Activated CD8-positive, alpha-beta memory T cell treated with anti-CD3 and anti-CD28 coated beads for 1 hour (primary cell): Measurements from ENCODE around the gene SMPD1.

ENCODE experiments used
- DNase-seq, 2 donors: peaks; one replicate each; pipeline ENCODE4 v3.0.0-alpha.2; 2020; ENCODE audit warnings: low read depth in 1 of 2; ENCODE audit errors: extremely low read depth in 1 of 2

Gene SMPD1

GRCh38 chr11:6410695-6411430, 20.6 kb downstream of the SMPD1 start:
- DNase-seq, result no peak

DNA sequence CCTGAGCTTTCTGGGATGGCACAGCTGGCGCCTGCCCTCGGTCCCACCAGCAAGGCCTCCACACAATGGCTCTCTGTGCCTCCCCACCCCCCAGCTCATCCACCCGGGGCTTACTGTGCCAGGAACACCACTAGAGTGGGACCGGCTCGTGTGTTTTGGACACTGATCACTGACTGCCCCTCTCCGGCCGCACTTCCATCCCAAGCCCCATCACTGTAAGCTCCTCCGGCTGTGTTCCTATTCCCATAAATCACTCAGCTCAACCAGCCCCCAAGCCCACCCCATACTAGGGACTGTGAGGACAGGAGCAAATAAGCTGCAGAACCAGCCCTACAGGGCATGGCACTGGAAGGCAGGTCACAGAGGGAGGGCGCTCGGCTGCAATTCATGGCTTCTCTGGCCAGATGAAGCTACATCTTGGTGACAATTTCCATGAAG, 21.3 kb downstream of the SMPD1 start:
- no peak for DNase-seq

DNA sequence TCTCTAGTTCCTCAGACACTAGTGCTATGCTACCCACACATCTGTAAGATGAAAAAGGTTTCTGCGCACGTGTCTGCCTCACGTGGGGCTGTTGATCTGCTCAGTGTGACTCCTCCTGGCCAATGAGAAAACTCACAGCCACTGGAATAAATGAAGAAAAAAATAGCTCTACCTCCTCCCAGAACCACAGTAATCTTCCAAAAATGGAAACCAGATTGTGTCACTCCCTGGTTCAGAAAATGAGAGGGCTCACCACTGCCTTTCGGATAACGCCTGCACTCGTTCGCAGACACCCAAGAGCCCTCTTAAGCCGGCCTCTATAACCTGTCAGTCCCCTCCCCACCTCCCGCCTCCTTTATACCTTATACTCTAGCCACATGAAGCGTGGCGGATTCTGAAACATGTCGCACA, 23.5 kb downstream of the SMPD1 start:
- DNase-seq, result no peak

DNA sequence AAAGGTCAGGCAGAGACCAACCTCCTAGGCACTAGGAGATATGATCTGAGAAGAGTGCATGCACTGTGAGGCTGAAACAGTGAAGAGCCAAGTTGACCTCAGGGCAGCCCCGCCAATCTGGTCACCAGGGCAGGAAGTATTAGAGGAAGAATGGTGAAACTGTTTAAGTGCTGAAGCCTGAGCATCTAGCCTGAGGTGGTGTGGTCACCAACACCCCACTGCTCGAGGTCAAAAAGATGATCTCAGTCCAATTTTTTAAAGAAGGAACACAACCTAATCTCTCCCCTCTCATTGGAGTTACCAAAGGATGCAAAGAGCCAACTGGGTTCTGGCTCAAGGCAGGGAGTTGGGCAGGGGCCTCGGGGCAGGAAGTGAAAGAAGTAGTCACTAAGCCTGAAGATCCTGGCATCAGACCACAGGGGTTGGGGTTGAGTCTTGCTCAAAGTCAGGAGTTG, 24.6 kb downstream of the SMPD1 start:
- DNase-seq, result no peak

DNA sequence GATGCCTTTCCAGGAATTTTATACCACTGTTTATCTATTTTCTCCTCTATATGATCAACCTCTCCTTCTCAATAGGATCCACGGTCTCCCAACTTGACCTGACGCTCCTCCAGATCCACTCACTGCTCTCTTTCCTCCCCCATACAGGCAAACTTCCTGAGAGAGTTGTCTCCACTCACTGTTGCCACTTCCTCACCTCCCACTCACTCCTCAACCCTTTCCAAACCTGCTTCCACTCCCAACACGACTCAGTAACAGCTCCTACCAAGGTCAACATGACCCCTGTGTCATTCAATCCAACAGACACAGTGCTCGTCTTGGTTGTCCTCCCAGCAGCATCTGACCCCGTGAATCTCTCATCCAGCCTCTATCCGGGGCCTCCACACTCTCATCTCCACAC, 25.5 kb downstream of the SMPD1 start:
- no peak for DNase-seq

DNA sequence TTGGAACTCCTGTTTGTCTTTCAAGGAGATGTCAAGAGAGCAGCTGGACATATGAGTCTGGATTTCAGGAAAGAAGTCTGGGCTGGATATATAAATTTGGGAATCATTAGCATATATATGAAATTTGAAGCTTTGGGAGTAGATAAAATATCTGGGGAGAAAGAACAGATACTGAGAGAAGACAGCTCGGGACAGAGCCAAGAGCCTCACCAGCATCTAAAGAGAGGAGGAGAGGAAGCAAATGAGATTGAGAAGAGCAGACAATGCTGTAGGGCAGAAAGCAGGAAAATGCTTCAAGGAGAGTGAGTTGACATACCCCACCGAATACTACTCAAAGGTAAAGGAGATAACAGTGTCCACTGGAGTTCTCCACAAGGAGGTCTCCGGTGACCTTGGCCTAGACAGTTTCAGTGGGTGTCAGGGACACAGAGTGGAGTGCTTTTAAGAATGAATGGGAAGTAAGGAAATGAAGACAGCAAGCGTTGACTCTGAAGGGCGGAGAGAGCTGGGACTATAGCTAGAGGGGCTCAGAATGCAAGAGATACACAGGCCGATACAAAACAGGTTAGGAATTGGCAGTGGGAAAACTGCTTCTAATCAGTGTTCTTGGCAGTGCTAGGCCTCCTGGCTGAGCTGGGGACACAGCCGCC, 27.8 kb downstream of the SMPD1 start:
- DNase-seq, result no peak

GRCh38 chr11:6418557-6419008, 28.3 kb downstream of the SMPD1 start:
- DNase-seq, result no peak

- DNase-seq, result peak; percentile 16 to 64
Measured at GRCh38 chr11:6419009-6419631, 28.8 kb downstream of the SMPD1 start, which contains the start of gene APBB1. Gene APBB1, minus strand, starts transcription at chr11:6419094. Its CDS starts 7,747 bp downstream, at chr11:6411347.

DNA sequence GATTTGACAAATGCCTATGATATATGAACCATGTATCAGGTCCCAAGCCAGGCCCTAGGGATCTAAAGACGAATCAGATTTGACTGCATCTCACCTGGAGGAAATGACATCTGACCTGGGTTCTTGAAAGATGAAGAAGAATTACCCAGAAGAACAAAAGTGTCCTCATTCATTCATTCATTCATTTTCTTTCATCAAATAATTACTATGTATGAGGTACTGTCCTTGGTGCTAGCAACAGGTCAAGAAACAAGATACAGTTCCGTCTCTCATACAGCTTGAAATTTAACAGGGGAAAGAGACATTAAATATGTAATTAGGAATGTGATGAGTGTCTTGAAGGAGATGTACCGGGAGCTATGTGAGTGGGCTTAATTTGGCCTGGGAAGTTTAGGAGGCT, 30.4 kb downstream of the SMPD1 start:
- no peak for DNase-seq

GRCh38 chr11:6427516-6427915, 37.2 kb downstream of the SMPD1 start:
- DNase-seq, result no peak

DNA sequence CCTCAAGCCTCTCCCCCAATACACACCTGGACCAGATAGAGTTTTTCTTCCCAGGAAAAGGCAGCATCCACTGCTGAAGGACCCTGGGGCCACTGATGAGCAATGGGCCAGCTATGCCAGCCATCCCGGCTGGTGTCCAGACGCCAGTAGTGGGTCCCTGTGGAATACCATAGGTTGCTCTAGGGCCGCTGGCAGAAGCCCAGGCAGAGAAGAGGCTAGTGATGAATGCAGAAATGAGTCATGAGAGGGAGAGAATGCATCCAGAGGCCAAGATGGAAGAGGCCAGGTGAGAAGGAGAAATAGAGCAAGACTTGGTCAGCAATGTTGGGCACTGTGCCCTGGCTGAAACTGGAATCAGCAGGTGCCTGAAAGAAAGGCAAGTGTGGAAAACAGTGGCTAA, 41.6 kb downstream of the SMPD1 start:
- no peak for DNase-seq

DNA sequence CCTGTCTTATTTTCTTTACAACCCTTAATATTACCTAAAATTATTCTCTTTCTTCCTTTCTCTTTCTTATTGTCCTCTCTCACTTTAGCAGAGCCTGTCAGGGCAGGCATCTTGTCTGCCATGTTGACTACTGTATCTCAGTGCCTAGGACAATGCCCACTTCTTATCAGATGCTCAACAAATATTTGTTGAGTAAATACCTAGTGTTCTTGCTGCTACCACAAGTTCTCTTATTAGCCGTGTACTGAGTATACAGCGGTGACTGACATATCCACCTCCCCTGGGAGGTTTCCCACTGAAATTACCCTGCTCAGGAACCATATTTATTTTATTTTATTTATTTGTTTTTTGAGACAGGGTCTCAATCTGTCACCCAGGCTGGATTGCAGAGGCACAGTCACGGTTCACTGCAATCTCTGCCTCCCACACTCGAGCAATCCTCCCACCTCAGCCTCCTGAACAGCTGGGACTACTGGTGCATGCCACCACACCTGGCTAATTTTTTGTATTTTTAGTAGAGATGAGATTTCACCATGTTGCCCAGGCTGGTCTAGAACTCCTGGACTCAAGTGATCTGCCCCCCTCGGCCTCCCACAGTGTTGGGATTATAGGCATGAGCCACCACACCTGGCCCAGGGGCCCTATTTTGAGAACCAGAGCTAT, 43.9 kb downstream of the SMPD1 start:
- no peak for DNase-seq

DNA sequence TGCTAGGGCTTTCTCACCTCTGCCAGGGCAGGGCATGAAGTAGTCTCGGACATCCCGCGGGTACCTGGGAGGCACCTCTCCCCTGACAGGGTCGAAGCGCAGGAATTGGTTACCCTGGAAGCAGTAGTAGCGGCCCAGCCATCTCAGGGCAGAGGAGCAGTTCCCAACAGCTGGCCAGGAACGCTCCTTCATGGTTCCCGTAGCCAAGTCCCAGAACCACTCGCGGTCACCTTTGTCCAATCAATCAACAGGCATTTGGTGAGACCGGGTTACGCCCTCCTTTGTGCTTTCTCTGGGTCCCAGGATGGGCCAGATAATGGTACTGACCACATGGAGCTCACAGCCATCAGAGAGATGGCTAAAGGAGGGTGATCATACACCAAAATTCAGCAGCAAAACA, 47.1 kb downstream of the SMPD1 start:
- no peak for DNase-seq

- DNase-seq, result no peak
Measured at GRCh38 chr11:6437993-6438392, 47.7 kb downstream of the SMPD1 start.

DNA sequence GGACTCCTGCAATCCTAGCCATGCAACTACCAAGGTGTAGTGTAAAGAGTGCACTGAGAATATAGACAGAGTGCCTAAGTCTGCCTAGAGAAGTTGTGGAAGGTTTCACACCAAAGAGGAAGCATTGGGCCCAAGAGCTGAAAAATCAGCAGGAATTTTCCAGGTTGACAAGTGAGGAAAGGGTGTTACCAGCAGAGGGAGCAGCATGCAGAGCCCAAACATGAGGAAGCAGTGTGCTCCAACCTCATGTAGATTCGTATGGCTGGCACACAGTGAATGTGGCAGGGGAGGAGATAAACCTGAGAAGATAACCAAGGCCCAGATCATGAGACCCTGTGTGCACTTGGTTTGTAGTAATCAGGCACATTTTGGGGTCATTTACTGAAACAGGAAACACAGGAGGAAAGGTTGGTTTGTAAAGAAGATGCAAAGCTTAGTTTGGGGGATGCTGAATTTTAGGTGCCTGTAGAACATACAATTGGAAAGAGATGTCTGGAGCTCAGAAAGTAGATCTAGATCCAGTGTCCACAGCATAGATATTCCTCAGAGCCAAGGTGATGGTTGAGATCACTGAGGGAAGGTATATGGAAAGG, 48.8 kb downstream of the SMPD1 start:
- no peak for DNase-seq

- no peak for DNase-seq
Measured at GRCh38 chr11:6440906-6441358, 50.7 kb downstream of the SMPD1 start, which contains the start of gene HPX. Gene HPX, minus strand, starts transcription at chr11:6440987. Its CDS starts 24 bp downstream, at chr11:6440963.

- no peak for DNase-seq
Measured at GRCh38 chr11:6442441-6442840, 52.2 kb downstream of the SMPD1 start.

DNA sequence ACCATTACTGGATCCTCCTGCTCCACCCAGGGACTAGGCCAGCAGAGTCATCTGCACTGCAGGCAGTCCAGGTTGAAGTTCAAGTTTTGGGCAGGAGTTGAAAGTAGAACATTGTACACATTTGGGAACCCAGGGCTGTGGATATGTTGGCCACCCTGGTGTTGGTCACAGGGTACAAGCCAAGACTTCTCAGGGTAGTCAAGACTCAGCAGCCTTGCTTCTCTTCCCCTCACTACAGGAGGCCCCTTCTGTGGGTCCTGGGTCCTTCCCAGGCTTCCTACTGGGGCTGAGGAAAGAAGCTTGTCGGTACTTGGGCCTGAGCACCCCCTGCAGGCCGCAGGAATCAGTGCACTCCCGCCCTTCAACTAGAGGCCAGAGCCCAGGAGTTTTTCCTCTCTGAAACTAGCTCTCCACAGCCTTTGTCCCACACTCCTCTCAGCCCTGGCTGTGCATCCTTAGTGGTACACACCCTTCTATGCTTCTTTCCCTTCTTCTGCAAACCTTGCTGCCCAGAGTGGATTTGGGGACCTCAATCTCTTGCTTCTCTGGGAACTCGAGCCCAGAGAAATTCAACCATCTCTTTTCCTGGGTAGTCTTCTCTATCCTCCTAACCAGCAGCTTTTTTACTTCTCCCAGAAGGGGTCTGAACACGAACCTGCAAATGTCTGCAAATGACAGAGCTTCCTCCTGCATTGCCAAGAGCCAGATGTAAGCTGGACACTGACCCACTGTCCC, 53.2 kb downstream of the SMPD1 start:
- DNase-seq, result peak; percentile 4 to 33
